HG03457 (cell line): Measurements from ENCODE around the gene SPP2.

Experiments used
- ATAC-seq: cut with Tn5 transposase; IDR thresholded peaks from one replicate; pipeline ENCODE4 v1.9.1; 2021; ENCODE audit warnings: moderate number of reproducible peaks; ENCODE audit not compliant: unreplicated experiment

SPP2 gene

DNA sequence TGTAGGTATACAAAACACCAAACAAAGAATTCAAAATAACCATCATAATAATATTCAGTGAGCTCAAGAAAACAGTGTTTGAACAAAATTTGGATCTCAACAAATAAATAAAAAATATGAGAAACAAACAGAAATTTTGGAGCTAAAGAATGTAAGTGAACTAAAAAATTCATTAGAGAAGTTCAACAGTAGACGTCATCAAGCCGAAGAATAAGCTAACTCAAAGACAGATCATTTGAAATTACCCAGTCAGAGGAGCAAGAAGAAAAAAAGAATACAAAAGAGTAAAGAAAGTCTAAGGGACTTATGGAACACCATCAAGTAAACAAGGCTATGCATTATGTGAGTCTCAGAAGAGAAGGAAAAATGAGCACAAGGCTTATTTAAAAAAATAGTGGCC is 16.6 kb upstream of the SPP2 start:
- ATAC-seq = no peak

DNA sequence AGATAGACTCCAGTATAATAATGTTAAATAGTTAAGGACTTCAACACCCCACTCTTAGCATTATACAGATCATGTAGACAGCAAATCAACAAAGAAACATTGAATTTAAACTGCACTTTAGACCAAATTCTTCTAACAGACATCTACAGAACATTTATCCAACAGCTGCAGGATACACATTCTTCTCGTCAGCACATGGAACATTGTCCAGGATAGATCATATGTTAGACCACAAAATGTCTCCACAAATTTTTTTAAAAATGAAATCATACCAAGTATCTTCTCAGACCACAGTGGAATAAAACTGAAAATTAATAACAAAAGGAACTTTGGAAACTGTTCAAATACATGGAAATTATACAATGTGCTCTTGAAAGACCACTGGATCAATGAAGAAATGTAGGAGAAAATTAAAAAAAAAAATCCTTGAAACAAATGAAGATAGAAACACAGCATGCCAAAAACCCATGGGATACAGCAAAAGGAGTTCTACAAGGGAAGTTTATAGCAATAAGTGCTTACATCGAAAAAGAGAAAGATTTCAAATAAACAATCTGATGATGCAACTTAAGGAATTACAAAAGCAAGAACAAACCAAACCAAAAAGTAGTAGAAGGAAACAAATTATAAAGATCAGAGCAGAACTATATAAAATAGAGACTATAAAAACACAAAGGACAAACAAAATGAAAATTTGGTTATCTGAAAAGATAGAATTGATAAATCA is 12.3 kb upstream of the SPP2 start:
- ATAC-seq = no peak

DNA sequence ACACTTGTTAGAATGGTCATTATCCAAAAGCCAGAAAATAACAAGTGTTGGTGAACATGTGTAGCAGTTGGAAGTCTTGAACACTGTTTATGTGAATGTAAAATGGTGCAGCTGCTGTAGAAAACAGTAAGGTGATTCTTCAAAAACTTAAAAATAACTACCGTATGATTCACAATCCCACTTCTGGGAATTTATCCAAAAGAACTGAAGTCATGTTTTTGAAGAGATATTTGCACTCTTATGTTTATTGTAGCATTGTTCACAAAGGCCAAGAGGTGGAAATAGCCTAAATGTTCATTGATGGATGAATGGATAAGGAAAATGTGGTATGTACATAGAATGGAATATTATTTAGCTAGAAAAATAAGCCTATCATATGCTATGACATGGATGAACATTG is 6.3 kb upstream of the SPP2 start:
- no peak for ATAC-seq

DNA sequence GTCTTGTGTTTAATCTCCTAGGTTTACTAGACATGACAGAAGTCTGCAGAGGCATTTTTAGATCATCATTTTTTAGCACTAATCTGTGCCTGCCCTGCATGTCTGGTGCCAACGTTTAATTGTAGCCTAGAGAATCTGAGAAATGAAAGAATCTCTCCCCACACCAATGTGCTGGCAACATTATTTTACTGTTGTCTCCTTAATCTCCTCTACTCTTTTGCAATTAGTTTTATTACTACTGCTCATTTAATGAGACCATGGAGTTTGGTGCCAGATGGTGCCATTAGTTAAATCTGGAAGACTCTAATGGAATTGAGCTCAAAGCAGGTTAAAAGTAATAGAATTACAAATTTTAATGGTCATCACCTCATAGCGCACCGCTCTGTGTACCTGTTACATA is 4.0 kb upstream of the SPP2 start:
- no peak for ATAC-seq

DNA sequence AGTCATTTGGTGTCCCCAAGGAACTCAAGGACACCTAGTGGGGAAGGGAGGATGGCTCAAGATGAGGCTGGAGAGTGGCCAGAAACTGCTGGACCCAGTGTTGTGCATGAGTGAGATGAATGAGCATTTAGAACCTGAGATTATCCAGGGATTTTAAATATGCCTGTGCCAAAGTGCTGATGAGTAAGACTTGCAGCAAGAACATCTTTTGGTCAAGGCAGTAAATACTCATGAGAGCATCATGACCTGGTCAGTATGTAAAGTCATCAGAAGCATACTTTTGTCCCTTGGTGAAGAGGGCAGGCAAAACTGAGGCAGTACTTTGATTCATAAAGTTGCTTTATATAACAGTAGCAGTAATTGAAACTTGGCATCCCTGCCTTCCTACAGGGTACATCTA is 3.1 kb upstream of the SPP2 start:
- ATAC-seq = no peak

DNA sequence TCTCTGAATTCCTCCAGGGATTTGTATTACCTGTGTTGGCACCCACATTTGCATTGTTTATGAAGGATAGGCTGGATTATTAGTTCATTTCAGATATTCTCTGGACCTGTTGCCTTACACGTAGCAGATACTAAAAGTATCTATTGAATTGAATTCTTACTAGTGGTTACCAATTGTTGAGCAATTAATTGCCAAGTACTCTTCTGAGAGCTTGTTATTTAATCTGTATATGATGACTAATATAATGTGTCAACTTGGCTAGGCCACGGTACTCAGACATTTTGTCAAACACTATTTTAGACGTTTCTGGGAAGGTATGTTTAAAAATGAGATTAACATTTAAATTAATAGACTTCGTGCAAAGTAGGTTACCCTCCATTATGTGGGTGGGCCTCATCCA is 2.5 kb upstream of the SPP2 start:
- ATAC-seq = no peak

DNA sequence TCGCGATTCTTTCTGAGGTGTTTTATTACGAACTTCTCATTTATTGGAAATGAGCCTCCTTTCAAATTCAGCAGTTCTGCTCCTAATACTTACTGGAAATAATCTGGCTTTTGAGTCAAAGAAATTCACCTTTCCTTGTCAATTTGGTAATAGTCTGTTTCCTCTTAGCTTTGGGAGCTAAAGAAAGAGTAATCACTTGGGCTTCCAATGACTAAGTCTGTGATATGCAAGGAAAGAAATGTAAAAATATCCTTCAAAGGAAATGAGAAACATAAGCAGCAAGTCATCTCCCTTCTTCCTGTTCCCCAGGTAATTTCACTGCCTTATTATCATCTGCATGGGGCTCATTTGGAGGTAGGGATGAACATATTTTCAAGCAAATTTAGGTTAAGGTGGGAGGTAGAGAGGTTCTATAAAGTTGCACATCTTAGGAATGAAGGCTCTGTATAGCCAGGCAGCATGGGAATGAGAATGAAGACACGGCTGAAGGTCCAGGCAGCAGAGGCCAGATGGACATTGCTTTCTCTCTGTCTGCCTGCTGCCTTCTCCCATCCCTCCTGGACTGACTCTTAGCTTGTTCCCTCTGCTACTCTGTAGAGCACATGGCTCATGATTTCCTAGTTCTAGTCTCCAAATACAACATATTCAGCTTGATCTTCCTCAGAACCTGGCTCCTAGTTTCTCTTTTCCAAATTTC is 1.0 kb downstream of the SPP2 start:
- no peak for ATAC-seq

DNA sequence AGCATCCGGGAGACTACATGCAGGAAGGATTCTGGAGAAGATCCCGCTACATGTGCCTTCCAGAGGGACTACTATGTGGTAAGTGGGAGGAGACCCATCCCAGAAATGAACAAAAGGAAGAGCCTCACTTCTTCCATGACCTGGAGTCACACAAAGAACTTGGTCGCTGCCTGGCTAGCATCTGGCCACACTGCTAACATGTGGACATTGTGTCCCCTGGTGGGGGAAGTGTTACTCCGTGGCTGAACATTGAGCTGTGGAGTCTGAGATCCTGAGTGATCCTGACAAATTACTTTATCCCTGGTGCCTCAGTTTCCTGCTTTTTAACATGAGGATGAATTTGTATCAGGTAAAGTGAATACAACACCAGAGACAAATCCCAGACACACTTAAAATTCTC is 8.4 kb downstream of the SPP2 start:
- ATAC-seq = no peak

DNA sequence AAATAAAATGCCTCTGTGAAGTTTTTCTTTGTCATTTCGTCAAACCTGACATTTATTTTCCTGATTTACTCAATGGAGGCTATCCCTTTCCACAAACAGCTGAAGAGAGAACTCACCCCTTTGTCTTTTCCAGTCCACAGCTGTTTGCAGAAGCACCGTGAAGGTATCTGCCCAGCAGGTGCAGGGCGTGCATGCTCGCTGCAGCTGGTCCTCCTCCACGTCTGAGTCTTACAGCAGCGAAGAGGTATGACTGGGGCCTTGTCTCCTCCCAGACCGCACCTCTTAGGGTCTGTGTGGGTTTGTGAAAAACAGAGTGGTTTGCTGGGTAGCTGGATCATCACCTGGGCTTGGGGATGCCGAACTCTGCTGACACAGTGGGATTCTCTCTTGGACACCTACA is 9.7 kb downstream of the SPP2 start:
- no peak for ATAC-seq

DNA sequence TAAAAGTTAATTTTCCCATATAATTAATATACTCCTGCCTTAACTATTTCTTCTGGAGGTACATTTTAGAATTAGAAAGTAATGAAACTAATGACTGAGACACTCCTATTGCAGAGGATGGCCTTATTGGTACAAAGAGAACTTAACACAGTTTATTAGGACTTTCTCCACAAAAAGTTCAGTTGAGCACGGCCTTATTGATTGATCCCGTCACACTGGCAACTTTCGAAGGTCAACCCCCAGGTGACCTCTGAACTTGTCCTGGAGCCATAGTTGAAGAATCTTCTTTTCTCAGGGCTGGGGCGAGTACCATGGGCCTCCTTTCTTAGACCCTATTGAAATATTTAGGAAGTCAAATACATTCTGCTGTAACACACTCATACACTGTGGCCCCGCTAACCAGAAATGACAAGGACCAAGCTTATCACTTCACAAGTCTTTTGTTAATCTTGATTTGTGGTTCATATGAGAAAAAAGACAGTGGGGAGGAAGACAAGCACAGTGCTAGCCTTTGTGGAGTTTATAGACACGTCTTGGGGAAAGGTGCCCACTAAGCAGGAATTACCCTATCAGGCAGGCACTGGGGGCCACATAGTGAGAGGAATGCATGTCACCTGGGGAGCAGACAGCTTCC is 11.2 kb downstream of the SPP2 start:
- no peak for ATAC-seq

DNA sequence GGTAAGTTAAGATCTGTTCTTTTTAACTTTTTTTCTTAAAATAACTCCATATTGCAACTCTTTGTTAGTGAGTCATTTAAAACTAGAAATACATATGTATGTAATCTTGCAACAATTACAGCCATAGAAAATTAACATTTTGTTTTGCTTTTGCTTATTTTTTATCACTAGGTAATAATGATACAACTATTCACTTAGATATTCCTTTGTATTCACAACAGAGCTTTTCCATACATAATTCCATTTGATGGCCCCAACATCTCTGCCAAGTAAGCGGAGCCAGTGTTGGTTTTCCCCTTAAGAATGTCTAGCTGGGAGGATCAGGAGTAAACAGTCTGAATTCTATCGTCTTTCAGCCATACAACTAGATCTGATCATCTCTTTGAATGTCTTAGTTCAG is 16.1 kb downstream of the SPP2 start:
- ATAC-seq = no peak

DNA sequence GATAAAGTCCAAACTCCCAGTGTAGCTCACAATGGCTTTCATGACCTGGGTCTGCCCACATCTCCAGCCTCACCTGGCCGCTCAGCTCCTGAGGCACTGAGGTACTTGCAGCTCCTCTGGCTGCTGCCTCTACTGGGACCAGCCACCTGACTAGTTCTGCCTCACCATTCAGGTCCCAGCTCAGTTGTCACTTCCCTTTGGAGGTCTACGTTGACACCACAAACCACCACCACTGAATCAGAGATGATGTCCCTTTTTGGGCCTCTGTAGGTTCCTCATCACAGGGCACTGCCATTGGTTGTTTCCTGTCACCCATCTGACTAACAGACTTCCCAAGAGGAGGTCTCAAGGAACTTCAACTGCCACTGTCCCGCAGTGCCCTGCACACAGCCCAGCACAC is 21.2 kb downstream of the SPP2 start:
- ATAC-seq = no peak

DNA sequence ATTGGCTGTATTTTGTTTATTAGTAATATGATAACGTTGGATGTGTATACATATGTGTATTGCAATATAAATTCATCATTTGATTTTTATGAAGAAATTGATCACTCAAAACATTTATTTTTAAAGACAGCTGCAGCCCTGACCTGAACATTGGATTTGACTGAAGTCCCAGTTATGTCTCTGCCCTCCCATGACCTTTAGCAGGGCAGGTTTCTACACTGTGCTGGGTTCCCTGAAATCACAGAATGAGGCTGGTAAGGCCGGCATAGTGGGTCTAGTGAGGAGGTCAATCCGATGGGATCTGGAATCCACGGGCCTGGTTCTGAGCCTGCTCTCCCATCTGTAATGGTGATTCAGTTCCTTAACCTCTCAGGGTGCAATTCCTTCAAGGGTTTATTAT is 22.0 kb downstream of the SPP2 start:
- ATAC-seq = no peak

DNA sequence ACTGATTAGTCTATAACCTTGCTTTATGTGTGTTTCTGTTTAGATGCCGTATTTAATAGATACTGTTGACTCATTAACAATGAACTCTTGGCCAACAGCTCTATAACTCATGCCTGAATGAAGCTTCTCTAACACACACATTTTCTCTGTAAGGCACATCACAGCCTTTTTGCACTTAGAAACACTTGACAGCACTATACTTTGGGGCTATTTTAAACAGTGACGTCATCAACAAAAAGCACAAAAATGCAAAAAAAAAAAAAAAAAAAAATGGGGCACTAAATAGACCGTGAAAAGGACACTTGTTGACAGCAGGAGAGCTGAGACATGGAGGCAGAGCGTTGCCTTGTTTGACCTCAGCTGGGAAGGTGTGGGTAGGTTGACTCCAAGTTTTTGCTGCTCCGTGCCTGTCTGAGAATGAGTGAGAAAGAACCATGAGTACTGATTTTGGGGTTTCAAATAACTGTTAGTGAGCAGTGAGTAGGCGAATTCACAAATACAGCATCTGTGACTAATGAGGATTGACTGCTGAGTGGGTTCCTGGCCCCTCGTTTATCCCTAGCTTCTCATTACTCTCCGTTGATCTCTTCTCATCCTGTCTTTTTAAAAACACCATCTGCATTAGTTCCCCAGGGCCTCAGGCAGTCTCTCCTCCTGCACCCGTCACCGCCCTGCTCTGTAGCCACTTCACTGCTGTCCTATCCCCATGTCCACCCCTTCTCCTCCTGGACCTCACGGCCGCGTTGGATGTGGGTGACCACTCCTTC is 24.4 kb downstream of the SPP2 start:
- no peak for ATAC-seq

DNA sequence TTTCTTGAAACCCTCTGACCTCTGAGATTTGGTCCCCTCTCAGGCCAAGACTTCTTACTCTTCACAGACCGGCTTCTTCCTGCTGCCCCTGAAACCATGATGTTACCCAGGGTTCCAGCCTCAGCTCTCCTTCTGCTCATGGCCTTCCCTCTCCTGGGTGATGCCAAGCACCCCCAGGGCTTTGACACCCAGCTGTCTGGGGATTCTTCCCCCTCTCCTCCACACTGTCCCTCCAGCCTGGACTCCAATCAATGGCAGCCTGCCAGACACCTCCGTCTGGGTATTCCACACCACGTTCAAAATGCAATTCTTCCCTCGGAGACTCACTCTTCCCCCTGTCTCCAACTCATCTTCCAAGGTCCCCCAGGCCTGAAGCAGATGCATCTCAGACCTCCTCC is 25.0 kb downstream of the SPP2 start:
- ATAC-seq = no peak

DNA sequence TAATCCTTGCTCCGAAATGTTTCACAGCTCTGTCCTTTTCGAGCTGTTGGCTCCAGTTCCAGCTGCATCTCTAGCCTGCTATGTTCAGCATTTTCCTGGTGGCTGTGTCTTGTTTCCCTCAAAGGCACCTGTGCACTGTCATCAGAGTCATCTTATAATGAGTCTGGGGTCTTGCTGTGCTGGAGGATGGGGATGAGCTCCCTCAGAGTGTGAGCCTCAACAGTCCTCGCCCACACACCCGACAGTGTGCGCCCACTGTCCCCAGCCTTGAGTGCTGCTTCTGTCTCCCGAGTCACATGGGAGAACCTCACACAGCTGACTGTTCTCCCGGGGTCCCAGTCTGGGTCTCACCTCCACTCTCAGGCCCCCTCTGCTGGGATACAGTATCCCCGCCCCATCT is 25.4 kb downstream of the SPP2 start:
- no peak for ATAC-seq

DNA sequence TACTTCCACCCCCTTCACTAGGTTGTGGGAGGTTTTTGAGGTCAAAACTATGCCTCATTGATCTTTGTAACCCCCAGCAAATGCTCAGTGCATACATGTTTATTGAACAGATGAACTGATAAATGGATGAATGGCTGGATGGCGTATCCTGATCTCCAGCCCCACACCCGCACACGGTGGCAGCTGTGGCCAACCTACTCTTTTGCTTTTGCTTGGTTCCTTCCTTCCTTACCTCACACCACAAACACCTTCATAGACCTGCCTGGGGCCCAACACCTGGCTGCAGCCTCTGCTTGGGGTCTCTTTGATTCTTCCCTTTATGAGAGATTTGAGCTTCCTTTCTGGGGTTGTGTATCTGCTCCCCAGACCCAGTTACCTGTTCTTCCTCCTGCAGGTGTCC is 25.9 kb downstream of the SPP2 start:
- ATAC-seq = no peak

DNA sequence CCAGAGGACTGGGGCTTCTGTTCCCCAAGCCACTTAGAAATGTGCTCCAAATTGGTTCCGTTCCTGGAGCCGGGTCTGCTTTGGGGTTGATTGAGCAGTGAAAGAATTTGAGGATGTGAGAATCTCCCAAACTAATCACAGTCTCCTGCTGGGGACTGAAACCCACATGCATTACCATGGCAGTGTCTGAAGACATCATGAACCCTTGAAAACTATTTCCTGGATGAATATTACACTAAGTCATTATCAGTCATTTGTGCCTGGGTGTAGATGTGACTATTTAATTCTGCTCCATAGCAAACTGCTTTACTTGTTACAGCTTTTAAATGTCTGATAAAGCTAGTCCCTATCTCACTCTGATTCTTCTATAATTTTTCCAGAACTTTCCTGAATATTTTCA is 27.6 kb downstream of the SPP2 start:
- no peak for ATAC-seq

DNA sequence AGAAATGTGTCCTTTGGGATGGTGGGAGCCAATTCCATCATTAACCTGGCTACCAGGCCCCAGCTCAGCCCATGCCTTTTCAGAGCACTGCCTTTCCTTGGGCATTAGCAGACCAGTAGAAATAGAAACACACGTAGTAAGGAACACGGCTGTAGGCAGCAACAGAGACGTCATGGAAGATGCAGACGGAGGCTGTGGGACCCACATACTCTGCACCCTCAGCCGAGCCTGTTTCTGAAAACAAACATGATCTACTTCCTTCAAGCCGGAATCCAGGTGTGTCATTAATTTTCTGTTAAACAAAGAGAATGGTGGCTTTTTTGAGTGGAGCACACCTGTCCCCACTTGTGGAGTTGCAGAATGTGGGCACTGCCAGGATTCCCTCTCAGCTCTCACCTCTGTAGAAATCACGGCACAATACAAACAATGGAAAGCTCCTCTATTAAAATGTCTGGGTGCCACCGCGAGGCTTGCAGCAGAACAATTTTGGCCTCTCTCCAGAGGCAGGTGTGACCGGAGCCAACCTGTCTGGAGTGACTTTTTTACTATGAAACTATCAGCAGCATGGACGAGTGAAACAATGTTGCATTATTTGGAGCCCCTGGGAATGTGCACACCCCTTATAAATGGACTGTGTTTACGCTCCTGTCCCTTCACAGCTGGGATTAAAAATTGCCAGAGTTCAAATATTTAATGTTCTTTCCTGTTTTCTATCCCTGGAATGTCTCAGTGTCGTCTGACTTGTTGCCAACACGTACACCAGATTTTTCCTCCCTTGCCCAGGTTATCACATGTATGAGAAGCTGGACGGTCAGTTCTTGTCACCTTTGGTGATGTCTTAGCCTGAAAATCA is 31.7 kb downstream of the SPP2 start:
- no peak for ATAC-seq

DNA sequence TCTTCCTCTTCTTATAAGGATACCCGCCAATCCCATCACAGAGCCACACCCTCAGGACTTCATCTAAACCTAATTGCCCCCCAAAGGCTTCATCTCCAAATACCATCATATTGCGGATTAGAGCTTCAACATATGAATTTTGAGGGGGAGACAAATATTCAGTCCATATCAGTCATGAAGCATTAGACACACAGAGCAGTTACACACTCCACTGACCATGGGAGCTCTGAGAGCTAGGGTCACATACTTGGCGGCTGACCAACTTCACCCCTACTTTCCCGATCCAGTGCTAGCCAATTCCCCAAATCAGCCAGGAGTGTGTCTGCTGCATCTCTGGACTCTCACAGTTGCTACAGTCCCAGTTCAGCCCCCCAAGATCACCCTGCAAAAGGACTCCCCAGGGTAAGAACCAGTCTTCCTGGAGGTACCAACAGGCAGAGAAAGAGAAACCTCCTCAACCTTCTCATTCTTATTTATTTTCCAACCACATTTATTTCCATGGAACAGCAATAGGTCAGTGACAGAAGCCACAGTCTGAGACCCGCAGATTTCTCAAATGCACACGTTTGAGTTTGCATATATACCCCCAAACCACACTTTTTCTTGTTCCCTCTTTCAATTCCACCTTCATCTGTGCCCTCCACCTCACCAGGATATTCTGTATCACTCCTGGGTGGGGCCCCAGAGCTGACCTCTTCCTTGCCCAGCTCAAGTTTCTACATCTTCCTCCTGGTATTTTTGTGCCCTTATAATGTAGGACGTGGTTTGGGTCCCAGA is 33.3 kb downstream of the SPP2 start:
- no peak for ATAC-seq
